Measurements from ENCODE around the gene CNFN. TPM values are rescaled to one million over a fixed set of nuclear protein-coding genes. Genes with fewer than 3 reads are reported as not detected.

Gene CNFN
- total and polyA plus RNA-seq, 9 donors = 0.47 to 0.91 TPM; not detected in 7

DNA sequence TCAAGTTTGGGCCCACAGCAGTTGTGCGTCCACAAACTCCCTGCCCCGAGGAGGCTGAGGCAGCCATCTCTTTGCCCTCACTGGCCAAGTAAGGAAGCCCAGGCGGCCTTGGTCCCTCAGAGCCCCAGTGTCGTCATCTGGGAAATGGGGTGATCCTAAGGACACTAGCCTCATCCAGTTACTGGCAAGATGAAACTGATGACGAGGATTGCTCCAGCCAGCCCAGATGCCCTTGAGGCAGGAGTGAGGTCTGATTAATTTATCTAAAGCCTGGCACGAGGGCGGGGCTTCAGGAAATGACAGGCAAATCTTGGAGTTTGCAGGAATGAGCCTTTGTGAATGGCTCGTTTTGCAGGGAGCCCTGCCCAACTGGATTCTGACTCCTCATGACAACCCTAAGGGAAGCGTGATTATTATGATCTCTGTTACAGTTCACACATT is 31.5 kb upstream of the CNFN start:
- Histone ChIP-seq H3K9me3 (no peaks in the 10 kb centered on the region), H3K4me1 (ENCODE audit: insufficient read depth) (peaks cover 7% of the 10 kb centered on the region), H3K27ac (no peak overlapping the region), H3K4me3 (no peak overlapping the region), H3K27me3 (no peaks in the 10 kb centered on the region), H3K36me3 (no peaks in the 10 kb centered on the region)
- DNase-seq = peak in 1 of 5 donors; percentile 31
- 79 to 82% (median 81%) methylated on average over 9 of the region's 9 CpGs for WGBS, 3 donors
- intact Hi-C loops (cut with DNase I) = no loop called here
- TF ChIP-seq POLR2A (IDR thresholded peaks at IDR 0.05) (no peak), EP300 (IDR thresholded peaks at IDR 0.05) (no peak)
- TF ChIP-seq, protein P1, sequence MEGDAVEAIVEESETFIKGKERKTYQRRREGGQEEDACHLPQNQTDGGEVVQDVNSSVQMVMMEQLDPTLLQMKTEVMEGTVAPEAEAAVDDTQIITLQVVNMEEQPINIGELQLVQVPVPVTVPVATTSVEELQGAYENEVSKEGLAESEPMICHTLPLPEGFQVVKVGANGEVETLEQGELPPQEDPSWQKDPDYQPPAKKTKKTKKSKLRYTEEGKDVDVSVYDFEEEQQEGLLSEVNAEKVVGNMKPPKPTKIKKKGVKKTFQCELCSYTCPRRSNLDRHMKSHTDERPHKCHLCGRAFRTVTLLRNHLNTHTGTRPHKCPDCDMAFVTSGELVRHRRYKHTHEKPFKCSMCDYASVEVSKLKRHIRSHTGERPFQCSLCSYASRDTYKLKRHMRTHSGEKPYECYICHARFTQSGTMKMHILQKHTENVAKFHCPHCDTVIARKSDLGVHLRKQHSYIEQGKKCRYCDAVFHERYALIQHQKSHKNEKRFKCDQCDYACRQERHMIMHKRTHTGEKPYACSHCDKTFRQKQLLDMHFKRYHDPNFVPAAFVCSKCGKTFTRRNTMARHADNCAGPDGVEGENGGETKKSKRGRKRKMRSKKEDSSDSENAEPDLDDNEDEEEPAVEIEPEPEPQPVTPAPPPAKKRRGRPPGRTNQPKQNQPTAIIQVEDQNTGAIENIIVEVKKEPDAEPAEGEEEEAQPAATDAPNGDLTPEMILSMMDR (IDR thresholded peaks at IDR 0.05) = no peak

DNA sequence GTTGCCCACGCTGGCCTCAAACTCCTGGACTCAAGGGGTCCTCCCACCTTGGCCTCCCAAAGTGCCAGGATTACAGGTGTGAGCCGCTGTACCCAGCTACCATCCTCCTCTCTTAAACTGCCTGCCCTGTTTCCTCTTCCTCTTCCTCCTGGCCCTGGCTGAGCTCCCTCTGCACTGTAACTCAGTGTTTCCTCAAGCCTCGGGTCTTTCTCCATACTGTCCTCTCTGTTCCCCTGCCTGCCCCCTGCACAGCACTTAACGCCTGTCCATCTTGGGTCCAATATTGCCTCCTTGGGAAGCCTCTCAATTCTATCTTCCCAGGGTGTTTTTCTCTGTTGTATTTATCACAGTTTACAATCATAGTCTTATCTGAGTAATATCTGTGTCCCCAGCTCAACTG is 31.0 kb upstream of the CNFN start:
- TF ChIP-seq, protein P1 (IDR thresholded peaks at IDR 0.05) = no peak
- TF ChIP-seq EP300 (IDR thresholded peaks at IDR 0.05) = no peak
- TF ChIP-seq POLR2A (IDR thresholded peaks at IDR 0.05) = no peak
- 86 to 90% (median 87%) methylated on average over 4 of the region's 4 CpGs for WGBS, 3 donors
- Histone ChIP-seq H3K4me3 (no peak overlapping the region), H3K9me3 (no peaks in the 10 kb centered on the region), H3K36me3 (no peaks in the 10 kb centered on the region), H3K4me1 (ENCODE audit: insufficient read depth) (peaks cover 7% of the 10 kb centered on the region), H3K27ac (no peak overlapping the region), H3K27me3 (no peaks in the 10 kb centered on the region)
- intact Hi-C loops (cut with DNase I) = no loop called here
- DNase-seq = no peak

DNA sequence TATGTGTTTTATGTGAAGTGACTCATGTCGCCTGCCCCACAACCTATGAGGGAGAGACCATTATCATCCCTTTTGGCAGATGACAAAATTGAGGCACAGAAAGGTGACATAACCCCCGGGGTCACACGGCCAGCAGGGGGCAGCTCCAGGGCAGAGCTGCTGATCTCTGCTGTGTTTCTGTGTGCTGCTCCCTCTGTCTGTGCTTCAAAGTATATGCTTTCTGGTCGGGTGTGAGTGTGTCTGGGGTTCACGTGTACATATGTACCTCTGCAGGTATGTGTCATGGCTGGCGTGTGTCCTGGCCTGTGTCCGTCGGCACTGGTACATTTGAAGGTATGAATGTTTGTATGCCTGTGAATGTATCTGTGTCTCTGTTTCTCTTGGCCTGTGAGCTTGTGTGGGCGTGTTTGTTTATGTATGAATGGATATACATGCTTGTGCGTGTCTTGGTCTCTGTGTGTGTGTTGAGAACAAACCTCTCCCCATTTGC is 30.0 kb upstream of the CNFN start:
- Histone ChIP-seq H3K9me3 (no peaks in the 10 kb centered on the region), H3K4me1 (ENCODE audit: insufficient read depth) (peaks cover 7% of the 10 kb centered on the region), H3K4me3 (no peak overlapping the region), H3K36me3 (no peaks in the 10 kb centered on the region), H3K27ac (no peak overlapping the region), H3K27me3 (no peaks in the 10 kb centered on the region)
- WGBS, 3 donors = 40 to 53% (median 50%) methylated on average over 10 of the region's 10 CpGs
- DNase-seq = peak in 1 of 5 donors; percentile 23
- TF ChIP-seq POLR2A (IDR thresholded peaks at IDR 0.05) = no peak
- TF ChIP-seq EP300 (IDR thresholded peaks at IDR 0.05) = no peak
- TF ChIP-seq, protein P1 (IDR thresholded peaks at IDR 0.05) = no peak
- intact Hi-C loops (cut with DNase I) = no loop called here

DNA sequence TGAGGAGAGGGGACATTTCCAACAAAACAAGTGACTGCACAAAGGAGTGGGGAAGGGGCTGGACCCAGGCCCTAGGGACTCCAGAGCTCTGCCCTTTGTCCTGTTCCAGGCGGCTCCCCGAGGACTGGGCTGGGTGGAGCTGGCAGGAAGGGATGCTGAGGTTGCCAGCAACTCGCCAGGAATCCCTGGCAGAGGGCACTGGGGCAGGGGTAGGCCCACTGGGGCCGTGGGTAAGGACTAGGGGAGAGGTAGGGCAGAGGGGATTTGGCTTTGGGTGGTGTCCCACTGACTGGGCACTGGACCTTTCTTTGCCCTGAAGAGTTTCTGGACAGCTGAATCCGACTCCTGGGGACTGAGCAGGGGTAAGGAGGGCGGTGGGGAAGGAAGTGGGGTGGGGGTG is 29.2 kb upstream of the CNFN start:
- no peaks in the 10 kb centered on the region for H3K36me3 ChIP-seq
- TF ChIP-seq, protein P1 (IDR thresholded peaks at IDR 0.05) = no peak
- TF ChIP-seq POLR2A (IDR thresholded peaks at IDR 0.05) = no peak
- TF ChIP-seq EP300 (IDR thresholded peaks at IDR 0.05) = no peak
- peaks cover 7% of the 10 kb centered on the region for H3K4me1 ChIP-seq (ENCODE audit: insufficient read depth)
- H3K4me3 ChIP-seq = no peak overlapping the region
- no peak overlapping the region for H3K27ac ChIP-seq
- no peaks in the 10 kb centered on the region for H3K9me3 ChIP-seq
- DNase-seq = peak in 1 of 5 donors; percentile 28
- no peaks in the 10 kb centered on the region for H3K27me3 ChIP-seq
- 72 to 83% (median 73%) methylated on average over 6 of the region's 6 CpGs for WGBS, 3 donors
- intact Hi-C loops (cut with DNase I) = no loop called here

Data from ovary (tissue), 9 donors.